CD4-positive, alpha-beta T cell treated with Interleukin-2 at 100 ng/mL for 4 hours (primary cell): Measurements from ENCODE around the gene PTAR1.
A peak's percentile ranks its signal among the peaks of the same experiment; 100 is the strongest.
"Not testable (repeated sequence)": the region's sequence is repeated elsewhere in the genome, so short reads cannot be mapped to it uniquely, and the experiment has no call there.

Source experiments
- DNase-seq: peaks from one replicate; pipeline ENCODE4 v3.0.0-alpha.2; 2020; ENCODE audit warnings: low spot score

The PTAR1 gene

GRCh38 chr9:69759421-69760277 is at the start of gene PTAR1:
PTAR1 (minus strand) TSS chr9:69760011; CDS start chr9:69759938, 73 bp downstream.
- peak; percentile 88 for DNase-seq

- DNase-seq = peak; percentile 19
Observed at GRCh38 chr9:69809304-69809863, 49.6 kb upstream of the PTAR1 start.

- DNase-seq = no peak
Observed at GRCh38 chr9:69806627-69807026, 46.8 kb upstream of the PTAR1 start.

- no peak for DNase-seq
Observed at GRCh38 chr9:69805962-69806515, 46.2 kb upstream of the PTAR1 start.

- no peak for DNase-seq
Observed at GRCh38 chr9:69801989-69802388, 42.2 kb upstream of the PTAR1 start.

- DNase-seq = not testable (repeated sequence)
Observed at GRCh38 chr9:69800027-69800426, 40.2 kb upstream of the PTAR1 start.

- not testable (repeated sequence) for DNase-seq
Observed at GRCh38 chr9:69799521-69799920, 39.7 kb upstream of the PTAR1 start.

GRCh38 chr9:69798744-69799143 is 38.9 kb upstream of the PTAR1 start:
- no peak for DNase-seq

GRCh38 chr9:69797675-69798074 is 37.9 kb upstream of the PTAR1 start:
- no peak for DNase-seq

GRCh38 chr9:69794356-69794755 is 34.5 kb upstream of the PTAR1 start:
- DNase-seq = no peak

- DNase-seq = no peak
Observed at GRCh38 chr9:69785757-69786156, 25.9 kb upstream of the PTAR1 start.

GRCh38 chr9:69773258-69773657 is 13.4 kb upstream of the PTAR1 start:
- DNase-seq = no peak

GRCh38 chr9:69771775-69772418 is 12.1 kb upstream of the PTAR1 start:
- no peak for DNase-seq

- DNase-seq = no peak
Observed at GRCh38 chr9:69768716-69769115, 8.9 kb upstream of the PTAR1 start.

- DNase-seq = no peak
Observed at GRCh38 chr9:69768101-69768500, 8.3 kb upstream of the PTAR1 start.

- not testable (repeated sequence) for DNase-seq
Observed at GRCh38 chr9:69763862-69764261, 4.1 kb upstream of the PTAR1 start.

GRCh38 chr9:69762527-69762926 is 2.7 kb upstream of the PTAR1 start:
- no peak for DNase-seq

- DNase-seq = no peak
Observed at GRCh38 chr9:69760278-69760610, 433 bp upstream of the PTAR1 start.

GRCh38 chr9:69759021-69759420 is 790 bp downstream of the PTAR1 start:
- no peak for DNase-seq

- no peak for DNase-seq
Observed at GRCh38 chr9:69757996-69758675, 1.7 kb downstream of the PTAR1 start.

- no peak for DNase-seq
Observed at GRCh38 chr9:69755205-69755604, 4.6 kb downstream of the PTAR1 start.

- no peak for DNase-seq
Observed at GRCh38 chr9:69753830-69754229, 6.0 kb downstream of the PTAR1 start.
